K562 (cell line): ENCODE results near the gene CCN6. TPM values are rescaled to one million over a fixed set of nuclear protein-coding genes. Genes with fewer than 3 reads are reported as not detected.

Source experiments
- ATAC-seq: fragments of 200-7000 bp; cut with Tn5 transposase; 3 replicates; pipeline ENCODE4 v1.9.1; 2020; ENCODE audit warnings: moderate library complexity
- BruUV-seq: library from RNA; stranded (reverse); fragments of 400-500 nt; replicated peaks from 2 replicates; lab custom pipeline; 2021; lab: Mats Ljungman, UMichigan
- CTCF ChIA-PET: fragments of 300-600 bp; formaldehyde crosslinking; extraction: SDS; loops from one replicate; lab custom pipeline; 2021; ENCODE audit warnings: low intra/inter-chr PET ratio; lab: Yijun Ruan, JAX
- POLR2A ChIA-PET: fragments of 300-600, 350-650 bp; sonication (Branson Sonifier 250); formaldehyde crosslinking; extraction: SDS; loops from one replicate; lab custom pipeline; 2021; ENCODE audit warnings: antibody characterized with exemption, inconsistent platforms; lab: Yijun Ruan, JAX
- DNase-seq, 4 experiments: peaks; one replicate each; pipeline versions ENCODE4 v3.0.0 to v3.0.0-alpha.2; 2011 to 2018; ENCODE audit warnings: low spot score in 3 of 4, mixed read lengths in 3 of 4; ENCODE audit errors: extremely low read depth in 1 of 4
- FAIRE-seq: peaks from 2 replicates; lab custom pipeline; 2011; peaks lifted over from hg19 to GRCh38; lab: Jason Lieb, UNC
- H2AFZ ChIP-seq: 2 replicates; pipeline ENCODE4 v1.6.0; 2011; ENCODE audit warnings: low read depth, low read length, control low read depth, inconsistent platforms
- H3K27ac ChIP-seq: fragments of 200-600 bp; 3 replicates; pipeline ENCODE4 v1.8.0; 2011; ENCODE audit warnings: low read depth, mild to moderate bottlenecking, control low read depth, inconsistent platforms, low read length, moderate library complexity, mixed read lengths; ENCODE audit errors: extremely low read depth
- H3K27me3 ChIP-seq, 2 experiments: fragments of 300-600 bp in 1 of 2; 2 replicates in 1 of 2; 3 replicates in 1 of 2; pipeline versions ENCODE4 v1.6.0 to v1.8.0; 2011; ENCODE audit warnings: inconsistent platforms in 2 of 2, low read length in 2 of 2, mild to moderate bottlenecking in 1 of 2, mixed read lengths in 1 of 2, moderate library complexity in 1 of 2; ENCODE audit not compliant: control insufficient read depth in 2 of 2, insufficient read depth in 2 of 2
- H3K36me3 ChIP-seq: fragments of 300-600 bp; 3 replicates; pipeline ENCODE4 v1.8.0; 2011; ENCODE audit warnings: mild to moderate bottlenecking, low read length, inconsistent platforms; ENCODE audit not compliant: control insufficient read depth, insufficient read depth
- H3K4me1 ChIP-seq, 2 experiments: fragments of 200-600 bp in 1 of 2; replicated peaks in 1 of 2; 2 replicates in 1 of 2; 3 replicates in 1 of 2; pipeline versions ENCODE4 v1.5.1 to v1.8.0; 2011; ENCODE audit warnings: inconsistent platforms in 2 of 2, low read length in 2 of 2, mild to moderate bottlenecking in 1 of 2, mixed read lengths in 1 of 2, moderate library complexity in 1 of 2; ENCODE audit not compliant: control insufficient read depth in 2 of 2, insufficient read depth in 2 of 2
- H3K4me2 ChIP-seq: 2 replicates; pipeline ENCODE4 v1.6.1; 2011; ENCODE audit warnings: low read length, control low read depth, inconsistent platforms, mixed read lengths; ENCODE audit not compliant: insufficient read depth
- H3K4me3 ChIP-seq: fragments of 200-600 bp; sonication (generic), shearing (Covaris generic); 2 replicates; pipeline ENCODE4 v1.5.1; 2016; ENCODE audit warnings: control low read depth, inconsistent platforms
- H3K79me2 ChIP-seq: fragments of 200-600 bp; 3 replicates; pipeline ENCODE4 v1.8.0; 2011; ENCODE audit warnings: low read length, inconsistent platforms; ENCODE audit not compliant: control insufficient read depth, insufficient read depth
- H3K9ac ChIP-seq, 2 experiments: 2 replicates each; pipeline versions ENCODE4 v1.6.0 to v1.6.1; 2011; ENCODE audit warnings: low read depth in 2 of 2, low read length in 2 of 2, control low read depth in 1 of 2, inconsistent platforms in 1 of 2, mild to moderate bottlenecking in 1 of 2, mixed read lengths in 1 of 2; ENCODE audit not compliant: insufficient read depth in 1 of 2
- H3K9me1 ChIP-seq: one replicate; pipeline ENCODE4 v1.6.0; 2011; ENCODE audit warnings: inconsistent platforms, mild to moderate bottlenecking, low read length, moderate library complexity; ENCODE audit not compliant: control insufficient read depth, insufficient read depth
- H3K9me3 ChIP-seq: replicated peaks from 2 replicates; pipeline ENCODE4 v1.5.1; 2011; ENCODE audit warnings: low read depth, low read length, inconsistent platforms; ENCODE audit not compliant: control insufficient read depth, insufficient read depth
- H4K20me1 ChIP-seq: replicated peaks from 2 replicates; pipeline ENCODE4 v1.6.1; 2011; ENCODE audit warnings: low read length, inconsistent platforms, mixed read lengths; ENCODE audit not compliant: control insufficient read depth, insufficient read depth
- ATF2 ChIP-seq: sonication (generic); formaldehyde crosslinking; IDR thresholded peaks from 2 replicates; pipeline ENCODE4 v1.8.1; 2022; ENCODE audit warnings: missing genetic modification reagents
- CREB3 ChIP-seq: fragments of 450-650 bp; conservative IDR thresholded peaks from 2 replicates; pipeline ENCODE4 v1.6.1; 2016; ENCODE audit warnings: missing genetic modification characterization, low read depth, mild to moderate bottlenecking, missing compliant biosample characterization, moderate library complexity
- MAFK ChIP-seq: IDR thresholded peaks from 2 replicates; pipeline ENCODE4 v1.6.1; 2011; ENCODE audit warnings: low read length, improper control_type of control experiment
- NFXL1 ChIP-seq: fragments of 450-650 bp; formaldehyde crosslinking; IDR thresholded peaks from 2 replicates; pipeline ENCODE4 v1.4.0; 2021; ENCODE audit warnings: mild to moderate bottlenecking
- U2AF2 ChIP-seq: fragments of 200-400 bp; formaldehyde crosslinking; optimal IDR thresholded peaks from 2 replicates; pipeline ENCODE3; 2017; ENCODE audit warnings: low read depth, mild to moderate bottlenecking, low read length
- ZC3H8 ChIP-seq: fragments of 450-650 bp; IDR thresholded peaks from 2 replicates; pipeline ENCODE4 v1.6.1; 2017
- ZFP91 ChIP-seq: sonication (generic); formaldehyde crosslinking; IDR thresholded peaks from 2 replicates; pipeline ENCODE4 v1.8.0; 2022; ENCODE audit warnings: mild to moderate bottlenecking, missing genetic modification reagents
- ZFX ChIP-seq: sonication (generic); formaldehyde crosslinking; IDR thresholded peaks from 2 replicates; pipeline ENCODE4 v1.8.0; 2022; ENCODE audit warnings: mild to moderate bottlenecking, missing genetic modification reagents, moderate library complexity
- WGBS: fragments of 100-300 bp; shearing (Covaris generic); methylation state at CpG from one replicate; pipeline ENCODE4 v1.1.6; 2016; ENCODE audit warnings: low coverage, mixed read lengths; ENCODE audit not compliant: insufficient coverage; ENCODE audit errors: missing lambda C conversion rate; 5-methylcytosine and 5-hydroxymethylcytosine counted together
- in situ Hi-C: fragments of 300-500 bp; cut with MboI; formaldehyde crosslinking; loops from 4 replicates; pipeline ENCODE4 v1.15.0; 2018; ENCODE audit warnings: inconsistent platforms, mixed read lengths
- intact Hi-C: fragments of 100-400 bp; cut with micrococcal nuclease; formaldehyde crosslinking; loops from 2 replicates; pipeline ENCODE4 v1.14.2; 2022
- polyA plus RNA-seq, 8 experiments: library from polyadenylated mRNA; depleted of rRNA in 4 of 8; stranded (reverse) in 5 of 8; unstranded in 3 of 8; fragments of >200 nt; fragmentation: Nextera tagmentation in 2 of 8; fragmentation: Illumina TruSeq in 1 of 8; extraction: Ambion mirVana in 2 of 8; extraction: Trizol in 1 of 8; gene quantifications; 2 replicates each; pipeline versions ENCODE4 v1.2.1 to v1.2.3, GENCODE V29; 2011 to 2014; ENCODE audit warnings: inconsistent platforms in 1 of 8, missing spikeins in 1 of 8
- total RNA-seq, 7 experiments: library from RNA; depleted of rRNA in 6 of 7; stranded (reverse); fragments of >200 nt in 6 of 7; fragmentation: Illumina TruSeq in 2 of 7; extraction: Trizol in 2 of 7; gene quantifications; 2 replicates each; pipeline versions ENCODE4 v1.2.1 to v1.2.3, GENCODE V29; 2011 to 2021; ENCODE audit warnings: low replicate concordance in 1 of 7

CCN6 gene
- total and polyA plus RNA-seq, 9 of the 15 experiments (the other 6 are each of a cell fraction or from before 2014, with no cell fraction given) = 0.04 to 0.62 (median 0.21) TPM; not detected in 2

GRCh38 chr6:112005013-112005371, 48.9 kb upstream of the CCN6 start:
- in situ Hi-C loops = no loop called here

More at GRCh38 chr6:112005013-112005371, 48.9 kb upstream of the CCN6 start:
- no peak for ATAC-seq
- Histone ChIP-seq H3K9ac (no peak overlapping the region), H3K79me2 (no peaks in the 10 kb centered on the region), H3K4me2 (no peak overlapping the region), H4K20me1 (no peaks in the 10 kb centered on the region), H3K27ac (no peak overlapping the region), H3K36me3 (no peaks in the 10 kb centered on the region), H3K9me3 (no peaks in the 10 kb centered on the region), H3K27me3 (peaks cover 0 to 13% of the 10 kb centered on the region in 2 experiments; a peak in 2 of 5 replicates), H3K9me1 (no peaks in the 10 kb centered on the region), H3K4me1 (no peaks in the 10 kb centered on the region), H2AFZ (no peak overlapping the region), H3K4me3 (no peak overlapping the region)
- TF ChIP-seq ATF2 (CRISPR knock-in tag) (no peak), ZC3H8 (no peak), CREB3 (no peak), ZFP91 (no peak), NFXL1 (CRISPR knock-in tag) (no peak), U2AF2 (no peak), MAFK (no peak), ZFX (CRISPR knock-in tag) (no peak)
- no peak for DNase-seq
- no peak for FAIRE-seq
- POLR2A ChIA-PET = interaction anchor here (0.7 kb wide), 1 partner anchor 221 kb away, joined by 3 read pairs; no protein-coding TSS in a partner anchor
- WGBS = 0% methylated on average over 1 of the region's 1 CpG
- CTCF ChIA-PET = no interaction called here
- intact Hi-C loops = no loop called here
- BruUV-seq = no TSS peak
